Measurements from ENCODE around the gene JPT1.
A peak's percentile ranks its signal among the peaks of the same experiment; 100 is the strongest.

Gene JPT1

GRCh38 chr17:75111777-75112335 is 42.5 kb downstream of the JPT1 start:
- H3K4me3 ChIP-seq (ENCODE audit: low read length): no peak overlapping the region
- no peak for DNase-seq (ENCODE audit: low read depth, low spot score)

GRCh38 chr17:75110234-75110937 is 43.9 kb downstream of the JPT1 start:
- H3K4me3 ChIP-seq (ENCODE audit: low read length): peak overlapping the region; percentile 84
- no peak for DNase-seq (ENCODE audit: low read depth, low spot score)

- DNase-seq (ENCODE audit: low read depth, low spot score): peak; percentile 77
- H3K4me3 ChIP-seq (ENCODE audit: low read length): peak within 1 kb of the TSS; percentile 84
These were observed 44.7 kb downstream of the JPT1 start, which contains the start of gene ARMC7 for GRCh38 chr17:75109407-75110233. Gene ARMC7 (plus strand): TSS chr17:75109969. CDS start chr17:75110289, 320 bp downstream.

GRCh38 chr17:75109046-75109406 is 45.3 kb downstream of the JPT1 start:
- H3K4me3 ChIP-seq (ENCODE audit: low read length): peak overlapping the region; percentile 84
- peak; percentile 42 for DNase-seq (ENCODE audit: low read depth, low spot score)

- H3K4me3 ChIP-seq (ENCODE audit: low read length): no peak overlapping the region
- DNase-seq (ENCODE audit: low read depth, low spot score): no peak
These were observed 46.1 kb downstream of the JPT1 start for GRCh38 chr17:75108193-75108592.

- no peak overlapping the region for H3K4me3 ChIP-seq (ENCODE audit: low read length)
- DNase-seq (ENCODE audit: low read depth, low spot score): no peak
These were observed 48.9 kb downstream of the JPT1 start for GRCh38 chr17:75105126-75106080.

DNA sequence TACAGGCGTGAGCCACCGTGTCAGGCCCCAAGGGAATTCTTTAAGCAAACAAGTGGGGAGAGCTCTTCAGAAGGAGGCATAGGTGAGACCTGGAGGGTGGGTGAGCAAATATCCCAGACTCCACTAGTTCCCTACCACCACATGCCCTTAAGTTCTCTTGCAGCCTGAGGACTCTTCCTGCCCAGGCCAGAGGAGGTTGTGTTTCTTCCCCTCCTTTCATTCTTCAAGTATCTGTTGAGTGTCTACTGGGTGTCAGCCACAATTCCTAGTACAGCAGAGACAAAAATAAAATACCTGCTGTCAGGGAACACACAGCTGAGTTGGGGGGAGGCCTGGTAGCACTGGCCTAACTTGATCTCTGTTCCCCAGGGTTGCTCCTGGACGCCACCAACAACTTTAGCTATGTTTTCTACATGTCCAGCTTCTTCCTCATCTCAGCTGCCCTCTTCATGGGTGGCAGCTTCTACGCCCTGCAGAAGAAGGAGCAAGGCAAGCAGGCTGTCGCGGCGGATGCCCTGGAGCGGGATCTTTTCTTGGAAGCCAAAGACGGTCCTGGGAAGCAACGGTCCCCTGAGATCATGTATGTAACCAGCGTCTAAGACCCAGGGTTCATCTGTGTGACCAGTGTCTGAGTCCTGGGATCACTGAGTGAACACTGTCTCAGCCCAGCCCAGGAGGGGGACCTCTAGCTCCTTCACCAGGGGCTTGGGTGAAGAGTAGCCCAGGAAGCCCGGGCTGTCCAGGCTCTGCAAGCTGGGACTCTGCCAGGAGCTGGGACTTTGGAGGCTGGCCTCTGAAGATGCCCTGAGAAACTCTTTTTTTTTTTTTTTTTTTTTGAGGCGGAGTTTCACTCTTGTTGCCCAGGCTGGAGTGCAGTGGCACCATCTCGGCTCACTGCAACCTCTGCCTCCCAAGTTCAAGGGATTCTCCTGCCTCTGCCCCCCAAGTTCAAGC is 50.4 kb downstream of the JPT1 start:
- no peak overlapping the region for H3K4me3 ChIP-seq (ENCODE audit: low read length)
- DNase-seq (ENCODE audit: low read depth, low spot score): no peak

GRCh38 chr17:75102385-75102821 is 51.9 kb downstream of the JPT1 start:
- no peak overlapping the region for H3K4me3 ChIP-seq (ENCODE audit: low read length)
- no peak for DNase-seq (ENCODE audit: low read depth, low spot score)

GRCh38 chr17:75099881-75100595 is 54.3 kb downstream of the JPT1 start:
- DNase-seq (ENCODE audit: low read depth, low spot score): no peak
- H3K4me3 ChIP-seq (ENCODE audit: low read length): no peak overlapping the region

DNA sequence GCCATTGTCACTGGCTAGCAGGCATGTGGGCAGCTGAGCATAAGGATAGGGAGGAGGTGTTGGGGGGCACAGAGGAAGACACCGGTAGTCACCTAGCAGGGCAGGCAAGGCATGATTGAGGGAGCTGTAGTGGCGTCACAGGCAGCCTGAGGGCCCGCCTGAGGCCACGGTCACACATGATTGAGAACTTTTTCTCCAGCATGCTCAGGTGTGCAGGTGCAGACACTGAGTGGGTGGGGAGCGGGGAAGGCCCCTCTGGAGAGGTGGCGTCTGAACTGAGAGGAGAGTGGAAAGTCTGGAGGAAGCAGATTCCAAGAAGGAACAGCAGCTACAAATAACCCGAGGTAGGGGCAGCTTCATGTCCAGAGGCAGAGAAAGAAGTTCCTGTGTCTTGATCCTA is 55.5 kb downstream of the JPT1 start:
- no peak overlapping the region for H3K4me3 ChIP-seq (ENCODE audit: low read length)
- DNase-seq (ENCODE audit: low read depth, low spot score): no peak

DNA sequence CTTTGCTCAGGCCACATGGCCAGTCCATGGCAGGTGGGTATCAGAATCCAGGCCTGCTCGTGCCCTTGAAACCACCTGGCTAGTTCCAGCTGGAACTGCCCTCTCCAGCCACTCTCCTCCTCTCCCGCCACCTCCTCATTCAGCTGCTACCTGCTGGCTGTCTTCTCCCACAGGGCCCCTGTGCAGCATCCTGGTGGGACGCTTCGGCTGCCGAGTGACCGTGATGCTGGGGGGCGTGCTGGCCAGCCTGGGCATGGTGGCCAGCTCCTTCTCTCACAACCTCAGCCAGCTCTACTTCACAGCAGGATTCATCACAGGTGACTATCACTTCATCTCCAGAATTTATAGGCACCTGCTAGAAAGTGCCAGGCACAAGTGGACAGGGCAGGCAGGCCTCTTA is 56.4 kb downstream of the JPT1 start:
- no peak overlapping the region for H3K4me3 ChIP-seq (ENCODE audit: low read length)
- no peak for DNase-seq (ENCODE audit: low read depth, low spot score)

DNA sequence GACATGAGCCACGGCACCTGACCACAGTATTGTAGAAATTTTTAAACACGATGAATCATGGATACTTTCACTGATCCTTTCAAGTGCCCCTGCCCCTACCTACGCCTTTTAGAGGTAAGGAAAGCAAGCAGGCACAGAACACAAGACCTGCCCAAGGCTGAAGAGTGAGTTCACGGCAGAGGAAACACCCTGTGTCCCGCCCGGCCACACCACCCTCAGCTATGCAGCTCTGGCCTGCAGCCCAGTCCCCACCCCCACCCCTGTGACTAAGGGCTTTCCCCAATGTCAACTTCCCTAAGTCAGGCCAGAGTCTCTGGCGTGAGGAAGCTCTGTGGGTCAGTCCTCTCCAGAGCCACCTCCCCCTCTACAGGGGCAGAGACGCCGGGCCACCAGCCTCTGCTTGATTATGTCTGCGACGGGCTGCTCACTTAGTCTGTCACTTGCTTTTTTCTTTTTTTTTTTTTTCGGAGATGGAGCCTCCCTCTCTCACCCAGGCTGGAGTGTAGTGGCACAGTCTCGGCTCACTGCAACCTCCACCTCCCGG is 58.2 kb downstream of the JPT1 start:
- H3K4me3 ChIP-seq (ENCODE audit: low read length): no peak overlapping the region
- DNase-seq (ENCODE audit: low read depth, low spot score): no peak

DNA sequence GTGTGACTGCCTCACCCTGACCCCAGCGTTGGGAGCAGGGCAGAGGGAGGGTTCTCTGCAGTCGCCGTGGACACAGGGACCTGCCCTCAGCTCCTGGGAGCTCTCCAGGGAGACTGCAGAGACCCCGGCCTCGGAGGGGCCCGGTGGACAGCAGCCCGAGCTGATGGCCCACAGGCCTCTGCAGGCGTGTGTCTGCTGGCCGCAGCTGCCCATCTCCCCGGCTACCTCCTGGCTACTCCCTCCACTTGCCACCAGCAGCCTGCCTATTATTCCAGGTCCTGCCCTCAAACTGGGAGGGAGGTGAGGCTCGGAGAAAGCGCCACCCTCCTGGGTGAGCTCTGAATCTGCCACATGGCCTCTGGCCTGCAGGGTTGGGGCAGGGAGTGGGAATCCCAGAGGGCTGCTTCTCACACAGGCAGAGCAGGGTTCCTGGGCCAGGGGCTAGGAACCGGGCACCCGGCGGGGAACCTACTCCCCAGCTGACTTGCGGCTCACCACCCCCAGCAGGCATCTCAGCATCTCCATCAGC is 59.4 kb downstream of the JPT1 start:
- no peak for DNase-seq (ENCODE audit: low read depth, low spot score)
- no peak overlapping the region for H3K4me3 ChIP-seq (ENCODE audit: low read length)

- H3K4me3 ChIP-seq (ENCODE audit: low read length): no peak overlapping the region
- DNase-seq (ENCODE audit: low read depth, low spot score): no peak
These were observed 60.7 kb downstream of the JPT1 start for GRCh38 chr17:75093548-75094158.

GRCh38 chr17:75091855-75092327 is 62.4 kb downstream of the JPT1 start:
- H3K4me3 ChIP-seq (ENCODE audit: low read length): no peak overlapping the region
- no peak for DNase-seq (ENCODE audit: low read depth, low spot score)
